Suppressor macrophage treated with lipopolysaccharide for 1 hour (primary cell): ENCODE measurements around the gene GNG3.
"Not testable (repeated sequence)": the region's sequence is repeated elsewhere in the genome, so short reads cannot be mapped to it uniquely, and the experiment has no call there.

Source experiments
- DNase-seq, 3 donors: peaks; one replicate each; pipeline ENCODE4 v3.0.0-alpha.2; 2020 to 2022

Gene GNG3

DNA sequence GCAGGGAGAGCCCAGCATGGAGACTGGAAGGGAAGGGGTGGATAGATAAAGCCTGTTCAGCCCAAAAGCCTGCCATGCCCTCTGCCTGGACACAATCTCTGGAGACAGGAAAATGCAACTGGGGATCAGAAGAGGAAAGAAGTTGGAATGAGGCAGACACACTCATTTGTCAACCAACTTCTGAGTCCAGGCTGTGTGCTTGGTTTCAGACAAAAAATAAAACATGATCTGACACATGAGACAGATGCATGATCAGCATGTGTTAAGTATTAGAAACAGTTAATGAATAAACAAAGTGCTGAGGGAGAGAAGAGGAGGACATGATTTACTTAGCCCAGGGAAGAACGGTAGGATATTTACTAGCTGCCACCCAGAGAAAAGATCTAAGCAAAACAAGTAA is 19.0 kb upstream of the GNG3 start:
- DNase-seq: no peak

DNA sequence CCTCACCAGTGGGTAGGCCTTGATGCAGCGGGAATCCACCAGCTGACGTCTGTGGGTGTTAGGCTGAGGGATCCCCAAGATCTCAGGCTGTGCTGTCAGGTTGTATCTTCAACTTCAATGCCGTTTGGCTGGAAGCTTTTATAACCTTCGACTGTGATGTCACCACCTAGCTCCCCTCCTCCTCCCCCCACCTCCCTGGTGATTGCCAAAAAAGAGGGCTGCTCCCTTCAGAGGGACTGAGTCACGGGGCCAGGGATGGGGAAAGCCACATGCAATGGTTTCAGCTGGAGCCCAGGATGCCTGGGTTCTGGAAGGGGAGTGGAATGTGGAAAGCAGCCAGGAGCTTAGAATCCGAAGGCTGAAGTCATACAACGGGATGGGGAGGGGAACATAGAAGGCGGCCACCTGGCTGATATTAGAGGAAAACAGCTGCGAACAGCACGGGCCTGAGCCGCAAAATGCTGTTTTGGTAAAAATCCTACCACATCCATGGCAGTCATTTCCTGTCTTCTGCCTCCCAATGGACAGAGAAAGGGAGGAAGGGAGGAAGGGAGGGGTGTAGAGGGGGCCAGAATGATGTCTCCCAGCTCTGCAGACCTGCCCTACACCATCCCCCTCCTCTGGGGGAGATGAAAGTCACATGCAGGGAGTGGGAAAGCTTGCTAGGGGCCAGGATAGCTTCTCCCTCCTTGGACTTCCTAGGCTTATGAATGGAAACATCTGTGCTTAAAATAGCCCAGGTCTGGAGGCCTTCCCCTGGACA is 17.9 kb upstream of the GNG3 start, which contains the start of gene LRRN4CL:
Gene LRRN4CL, minus strand, starts transcription at position 110 of the 763 bp plus-strand sequence. CDS start 1,022 bp downstream, outside the sequence.
- no peak for DNase-seq

DNA sequence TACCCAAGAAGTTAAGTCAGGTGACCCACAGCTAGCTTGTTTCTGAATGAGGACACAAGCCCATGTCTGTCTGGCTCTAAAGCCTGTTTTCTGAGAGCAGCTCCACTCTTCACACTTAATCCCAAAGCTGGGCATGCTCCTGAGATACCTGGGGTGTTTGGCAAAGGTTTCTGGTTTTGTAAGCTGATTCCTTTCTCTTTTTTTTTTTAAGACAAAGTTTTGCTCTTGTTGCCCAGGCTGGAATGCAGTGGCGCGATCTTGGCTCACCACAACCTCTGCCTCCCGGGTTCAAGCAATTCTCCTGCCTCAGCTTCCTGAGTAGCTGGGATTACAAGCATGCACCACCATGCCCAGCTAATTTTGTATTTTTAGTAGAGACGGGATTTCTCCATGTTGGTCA is 13.9 kb upstream of the GNG3 start:
- DNase-seq: not testable (repeated sequence)

DNA sequence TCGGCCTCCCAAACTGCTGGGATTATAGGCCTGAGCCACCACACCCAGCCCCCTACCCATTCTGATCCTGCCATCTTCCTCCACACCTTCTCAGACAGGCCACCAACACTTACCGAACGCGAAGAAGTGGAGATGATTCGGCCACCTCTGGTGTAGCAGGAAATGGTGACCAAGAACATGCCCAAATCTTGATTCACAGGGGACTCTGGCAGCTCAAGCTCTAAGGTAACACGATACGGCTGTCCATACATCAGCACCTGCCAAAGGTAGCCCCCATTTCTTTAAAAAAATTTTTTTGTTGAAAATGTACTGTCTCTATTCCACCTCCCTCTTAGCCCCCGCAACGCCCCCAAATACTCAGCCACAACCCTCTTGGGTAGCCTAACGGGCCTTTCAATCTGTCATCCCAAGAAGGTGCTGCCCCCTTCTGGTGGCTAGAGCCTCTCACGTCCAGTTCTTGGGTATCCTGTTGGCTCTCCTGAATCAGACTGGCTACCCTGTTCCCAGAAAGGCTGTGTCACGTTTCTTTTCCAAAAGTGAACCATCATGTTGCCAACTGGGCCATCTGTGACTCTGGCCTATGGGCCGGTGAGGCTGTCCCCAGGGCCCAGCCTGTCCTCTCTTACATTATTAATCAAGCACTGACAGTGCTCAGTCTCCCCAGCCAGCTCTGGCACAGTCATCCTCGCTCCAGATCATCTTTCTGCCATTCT is 12.9 kb upstream of the GNG3 start:
- peak; percentile 88 to 93 (median 90) for DNase-seq

DNA sequence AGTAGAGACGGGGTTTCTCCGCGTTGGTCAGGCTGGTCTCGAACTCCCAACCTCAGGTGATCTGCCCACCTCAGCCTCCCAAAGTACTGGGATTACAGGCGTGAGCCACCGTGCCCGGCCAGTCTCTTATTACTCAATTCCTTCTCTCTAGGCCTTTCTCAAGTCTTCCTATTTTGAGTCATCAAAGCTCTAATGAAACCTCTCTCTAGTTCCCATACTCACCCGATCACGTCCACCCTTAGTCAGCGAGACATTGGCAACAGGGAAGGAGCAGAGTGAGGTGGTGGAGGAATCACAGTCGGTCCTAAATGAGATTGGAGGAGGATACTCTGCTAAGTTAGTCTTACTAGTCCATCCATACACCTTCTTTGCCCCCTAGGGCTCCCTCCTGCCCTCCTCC is 5.2 kb upstream of the GNG3 start:
- DNase-seq: peak; percentile 85 to 95 (median 93)

DNA sequence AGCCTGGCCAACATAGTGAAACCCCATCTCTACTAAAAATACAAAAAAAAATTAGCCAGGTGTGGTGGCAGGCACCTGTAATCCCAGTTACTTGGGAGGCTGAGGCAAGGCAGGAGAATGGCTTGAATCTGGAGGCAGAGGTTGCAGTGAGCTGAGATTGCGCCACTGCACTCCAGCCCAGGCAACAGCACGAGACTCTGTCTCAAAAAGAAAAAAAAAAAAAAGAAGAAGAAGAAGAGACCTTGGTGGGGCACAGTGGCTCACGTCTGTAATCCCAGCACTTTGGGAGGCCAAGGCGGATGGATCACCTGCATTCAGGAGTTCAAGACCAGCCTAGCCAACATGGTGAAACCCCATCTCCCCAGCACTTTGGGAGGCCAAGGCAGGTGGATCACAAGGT is 3.6 kb upstream of the GNG3 start:
- peak; percentile 19 to 38 (median 28) for DNase-seq

DNA sequence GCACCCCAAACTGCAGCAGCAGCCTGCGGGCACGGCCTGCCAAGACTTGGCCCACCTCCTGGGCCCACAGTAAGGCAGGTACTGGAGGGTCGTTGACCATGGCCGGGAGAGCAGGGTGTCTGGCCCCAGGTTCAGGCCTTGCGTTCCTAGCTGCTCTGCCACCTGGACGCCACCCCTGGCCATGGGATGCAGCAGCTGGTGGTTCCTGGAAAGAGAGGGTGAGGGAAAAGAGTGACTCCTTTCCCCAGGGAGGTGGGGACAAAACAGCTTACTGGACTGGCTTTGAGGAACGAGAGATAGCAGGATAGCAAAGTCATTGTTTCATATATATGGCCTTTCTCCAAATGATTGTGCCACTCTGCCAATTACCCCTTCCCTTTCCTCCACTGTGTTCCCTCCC is 2.1 kb upstream of the GNG3 start:
- no peak for DNase-seq

DNA sequence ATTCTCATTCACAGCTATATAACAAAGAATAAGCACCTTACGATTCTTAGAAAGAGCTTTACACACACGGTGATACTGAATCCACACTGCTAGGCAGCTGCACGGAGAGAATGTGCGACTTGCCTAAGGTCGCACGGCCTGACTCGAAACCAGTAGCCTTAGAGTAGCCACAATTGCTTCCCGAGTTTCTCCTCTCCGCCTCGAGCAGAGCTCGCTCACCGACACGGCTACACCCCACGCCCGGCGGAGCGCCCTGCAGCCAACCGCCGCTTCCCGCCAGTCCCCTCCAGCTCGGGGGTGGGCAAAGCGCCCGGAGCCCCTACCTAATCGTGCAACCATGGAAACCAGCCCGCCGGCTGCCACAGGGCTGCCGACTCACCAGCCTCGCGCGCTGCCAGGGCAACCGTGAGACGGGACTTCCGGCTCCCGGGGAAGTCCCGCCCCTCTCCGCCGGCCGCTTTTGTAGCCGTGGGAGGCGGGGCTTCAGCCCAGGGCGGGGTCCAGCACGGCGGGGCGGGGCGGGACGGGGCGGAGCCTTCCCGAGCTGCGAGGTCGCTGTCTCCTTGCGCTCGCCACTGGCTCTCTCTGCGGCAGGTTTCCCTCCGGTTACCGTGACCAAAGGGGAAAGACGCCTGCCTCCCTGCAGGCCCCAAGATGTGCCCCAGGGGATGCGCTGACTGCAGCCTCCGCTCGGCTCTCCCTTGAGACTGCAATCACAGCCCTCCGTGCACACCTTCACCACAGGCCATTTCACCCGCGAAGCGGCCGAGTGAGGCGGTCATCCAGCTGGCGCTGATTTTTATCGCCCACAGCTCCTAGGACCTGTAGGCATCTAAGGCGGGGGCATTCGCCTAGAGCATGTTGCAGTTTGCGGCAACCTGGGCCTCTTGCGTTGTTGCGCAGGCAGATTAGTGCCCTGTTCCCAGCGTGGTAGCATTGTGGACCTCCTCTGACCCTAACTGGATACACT is 1.3 kb upstream of the GNG3 start:
- DNase-seq: peak; percentile 96 to 99 (median 98)

DNA sequence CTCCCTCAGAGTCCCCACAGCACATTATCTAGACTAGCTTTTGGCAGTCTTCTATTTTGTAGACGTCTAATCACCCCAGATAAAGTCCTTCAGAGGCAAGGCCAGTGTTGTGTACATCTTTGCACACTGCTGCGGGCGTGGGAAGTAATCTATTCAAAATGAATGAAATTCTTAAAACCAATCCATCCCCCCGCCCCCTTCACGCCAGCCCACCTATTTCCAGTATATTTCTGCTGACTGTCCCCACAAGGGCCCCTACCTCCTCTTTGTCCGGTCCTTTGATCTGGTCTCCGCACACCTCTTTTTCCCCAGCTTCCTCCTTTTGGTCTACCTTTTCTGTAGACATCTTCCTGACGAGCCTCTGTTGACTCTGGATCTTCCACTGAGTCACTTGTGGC is 627 bp upstream of the GNG3 start:
- DNase-seq: no peak

DNA sequence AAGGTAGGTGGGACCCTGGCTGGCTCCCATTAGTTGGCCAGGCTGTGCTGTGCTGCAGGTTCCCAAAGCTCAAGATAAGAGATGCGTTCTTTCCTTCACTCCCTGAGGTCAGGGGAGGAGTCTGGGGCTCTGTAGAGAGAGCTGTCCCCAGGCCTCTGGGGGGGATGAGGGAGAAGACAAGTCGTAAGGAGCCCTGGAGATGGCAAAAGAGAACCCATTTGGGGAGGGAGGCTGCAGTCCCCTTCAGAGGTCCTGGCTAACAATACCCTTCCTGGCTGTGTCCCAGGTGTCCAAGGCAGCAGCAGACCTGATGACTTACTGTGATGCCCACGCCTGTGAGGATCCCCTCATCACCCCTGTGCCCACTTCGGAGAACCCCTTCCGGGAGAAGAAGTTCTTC is 916 bp downstream of the GNG3 start:
- DNase-seq: no peak

DNA sequence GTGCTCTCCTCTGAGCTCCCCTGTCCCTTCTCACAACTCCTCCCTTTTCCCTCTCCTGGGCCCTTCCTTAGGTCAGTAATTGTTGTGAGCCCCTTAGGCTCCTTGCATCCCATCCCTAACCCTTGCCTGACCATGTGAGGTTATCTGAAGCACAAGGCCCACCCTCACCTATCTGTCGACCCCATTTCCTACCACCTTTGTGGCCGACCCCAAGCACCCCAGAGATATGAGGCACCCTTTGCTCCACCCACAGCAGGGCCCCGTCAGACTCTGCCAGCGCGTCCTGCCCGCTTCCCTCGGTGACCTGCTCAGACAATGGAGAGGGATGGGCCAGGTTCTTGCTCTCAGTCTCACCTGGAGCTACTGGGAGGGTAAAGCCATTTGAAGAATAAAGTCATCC is 1.3 kb downstream of the GNG3 start:
- DNase-seq: no peak

DNA sequence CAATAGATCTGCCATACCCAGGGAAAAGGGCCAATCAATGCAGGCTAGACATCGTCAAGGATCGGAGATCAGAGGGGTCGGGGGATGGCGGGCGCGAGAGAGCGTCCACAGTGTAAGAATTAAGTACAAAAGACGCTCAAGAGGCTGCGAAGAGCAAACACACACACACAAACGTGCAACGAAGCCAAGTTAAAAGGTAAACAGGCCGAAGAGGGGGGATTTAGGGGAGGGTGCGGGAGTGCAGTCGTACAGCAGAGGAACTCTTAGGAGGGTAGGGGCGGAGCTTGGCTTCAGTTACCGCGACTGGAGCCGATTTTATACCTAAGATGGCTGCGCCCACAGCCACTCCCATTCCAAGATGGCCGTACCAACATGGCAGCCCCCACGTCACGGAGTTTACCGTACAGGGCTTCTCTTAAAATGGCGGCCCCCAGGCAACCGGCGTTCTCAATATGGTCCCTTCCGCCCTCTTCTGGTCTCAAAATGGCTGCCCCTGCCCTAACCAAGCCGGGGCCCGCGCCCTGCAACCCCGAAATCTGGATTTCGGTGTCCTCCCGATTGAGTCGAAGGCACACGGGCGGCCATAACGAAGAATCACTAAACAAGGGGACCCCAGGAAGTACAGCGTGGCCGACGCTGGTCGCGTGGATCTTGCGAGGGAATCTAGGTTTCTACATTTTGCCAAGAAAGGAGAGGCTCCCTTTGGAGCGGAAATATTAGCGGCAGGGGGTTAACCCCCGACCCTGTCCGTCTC is 1.9 kb downstream of the GNG3 start:
- DNase-seq: peak; percentile 98 to 99 (median 98)

DNA sequence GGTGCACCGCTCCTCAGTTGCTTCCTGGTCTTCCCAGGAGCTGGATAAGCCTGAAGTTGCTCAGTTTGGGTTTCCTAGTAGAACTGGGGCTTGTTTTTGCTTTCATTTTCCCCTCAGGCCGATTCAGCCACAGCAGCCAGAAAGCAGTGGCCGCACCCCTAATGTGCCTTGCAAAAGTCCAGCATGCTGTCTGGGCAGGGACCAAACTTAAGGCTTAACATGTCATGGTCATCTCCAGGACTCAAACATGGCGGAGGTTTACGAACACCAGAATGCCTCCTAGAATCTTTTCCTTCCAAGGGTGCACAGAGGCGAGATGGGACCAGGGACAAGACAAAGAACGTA is 2.5 kb downstream of the GNG3 start:
- peak; percentile 47 to 74 (median 69) for DNase-seq

DNA sequence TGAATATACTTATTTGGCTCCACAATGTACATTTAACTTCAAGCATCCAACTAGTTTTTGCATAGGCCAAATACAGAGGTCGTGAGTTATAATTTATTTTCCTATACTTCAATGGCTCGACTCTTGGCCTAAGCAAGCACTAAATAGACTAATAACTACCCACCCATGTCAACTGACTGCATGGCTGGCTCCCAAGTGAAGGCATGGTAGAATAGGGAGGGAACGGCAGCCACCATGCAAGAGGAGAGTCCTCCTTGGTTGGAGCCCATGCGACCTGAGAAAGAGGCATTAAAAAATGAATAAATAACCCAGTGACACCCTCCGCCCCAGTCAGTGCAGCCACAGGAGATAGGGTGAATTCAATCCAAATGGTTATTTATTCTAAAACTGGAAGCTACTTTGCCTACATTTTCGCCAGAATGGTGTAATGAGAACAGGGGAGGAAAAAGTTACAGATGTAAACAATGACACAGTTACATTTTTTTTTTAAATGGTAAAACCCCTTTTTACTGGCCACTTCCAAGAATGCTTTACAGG is 4.9 kb downstream of the GNG3 start:
- no peak for DNase-seq

DNA sequence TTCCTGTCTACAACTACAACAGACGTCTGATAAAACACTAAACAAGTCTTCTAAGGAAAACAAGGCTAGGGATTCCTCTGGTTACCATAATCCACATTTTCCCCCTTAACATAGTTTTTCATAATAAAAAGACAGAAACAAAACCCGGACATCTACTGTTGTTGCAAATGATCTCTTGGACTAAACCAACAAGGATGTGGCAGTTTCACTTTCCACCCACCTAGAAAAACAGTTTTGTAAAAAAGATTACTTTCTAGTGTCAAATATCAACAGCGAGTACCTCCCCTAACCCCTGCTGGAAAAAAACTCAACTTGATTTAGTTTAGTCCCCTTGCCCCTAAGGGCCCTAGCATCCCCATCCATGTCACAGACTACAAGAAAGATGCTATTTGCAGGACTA is 5.4 kb downstream of the GNG3 start:
- no peak for DNase-seq

DNA sequence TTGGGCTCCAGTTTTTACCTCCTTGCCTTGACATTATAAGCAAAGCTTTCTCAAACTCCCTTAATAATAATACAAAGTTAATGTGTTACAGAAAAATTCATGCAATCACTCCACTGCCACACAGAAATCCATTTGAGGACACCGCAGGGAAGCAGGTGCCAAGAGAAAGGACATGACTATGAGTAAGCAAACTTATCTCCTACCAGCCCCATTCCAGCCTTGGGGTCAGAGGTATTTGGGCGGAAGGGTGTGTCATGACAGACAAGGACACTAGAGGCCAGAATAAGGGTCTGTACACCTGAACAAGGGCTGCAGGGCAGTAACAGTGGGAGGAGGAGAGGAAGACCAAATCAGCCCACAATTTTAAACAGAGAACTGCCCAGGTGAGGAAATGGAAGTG is 5.9 kb downstream of the GNG3 start:
- DNase-seq: no peak

DNA sequence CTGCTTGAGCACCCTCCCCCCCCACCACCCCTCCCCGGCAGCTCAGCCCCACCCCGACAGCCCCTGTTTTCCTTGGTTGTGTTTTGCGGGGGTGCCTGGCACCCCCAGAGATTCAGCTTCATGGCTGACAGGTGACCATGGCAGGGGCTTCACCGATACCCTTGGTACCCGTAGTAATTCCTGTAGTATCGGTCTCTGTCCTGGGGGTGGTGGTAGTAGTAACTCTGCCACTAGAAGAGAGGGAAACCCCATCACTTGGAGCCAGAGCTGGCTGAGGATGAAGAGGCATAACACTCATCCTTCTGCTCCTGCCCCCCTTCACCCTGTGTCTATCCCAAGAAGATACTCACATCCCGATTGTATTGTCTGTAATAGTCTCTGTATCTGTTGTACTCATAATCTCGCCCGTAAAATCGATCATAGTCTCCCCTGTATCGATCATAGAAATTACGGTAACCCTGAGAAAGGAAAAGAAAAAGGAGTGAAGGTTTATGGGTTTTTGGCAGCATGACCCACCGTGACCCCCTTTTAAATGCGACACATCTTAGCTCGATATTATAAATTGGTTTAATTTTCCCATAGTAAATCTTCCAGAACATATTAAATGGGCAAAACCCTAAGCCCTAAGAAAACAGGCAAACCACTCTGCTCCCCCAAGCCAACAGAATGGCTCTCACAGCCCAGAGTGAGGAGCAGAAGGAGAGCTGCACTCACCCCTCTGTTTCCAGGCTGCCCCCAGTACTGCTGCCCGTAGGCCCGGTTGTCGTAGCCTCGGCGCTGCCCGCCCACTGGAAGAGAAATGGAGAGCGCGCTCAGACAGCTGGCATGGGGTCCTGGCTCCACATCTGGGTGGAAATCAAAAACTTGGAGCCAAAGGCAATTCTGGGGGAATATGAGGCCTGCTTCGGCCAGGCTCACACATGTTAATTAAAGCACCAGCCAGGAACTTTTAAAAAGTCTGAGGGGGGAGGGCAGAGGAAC is 8.0 kb downstream of the GNG3 start:
- no peak for DNase-seq

DNA sequence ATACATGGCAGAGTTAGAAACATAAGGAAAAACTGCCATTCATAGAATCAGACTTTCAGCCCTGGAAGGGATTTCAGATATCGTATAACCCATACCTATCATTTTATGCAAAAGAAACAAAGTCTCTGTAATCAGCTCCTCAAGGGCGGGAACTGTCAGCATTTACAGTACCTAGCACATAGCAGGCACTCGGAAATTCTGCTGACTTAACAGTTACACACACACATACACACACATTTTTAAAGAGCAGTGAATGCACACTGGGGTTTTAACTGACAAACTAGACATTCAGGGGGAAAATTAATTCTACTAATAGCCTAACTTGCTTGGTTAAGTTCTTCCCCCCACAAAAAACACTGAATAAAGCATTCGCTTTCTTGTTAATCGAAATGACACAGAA is 8.7 kb downstream of the GNG3 start:
- no peak for DNase-seq

DNA sequence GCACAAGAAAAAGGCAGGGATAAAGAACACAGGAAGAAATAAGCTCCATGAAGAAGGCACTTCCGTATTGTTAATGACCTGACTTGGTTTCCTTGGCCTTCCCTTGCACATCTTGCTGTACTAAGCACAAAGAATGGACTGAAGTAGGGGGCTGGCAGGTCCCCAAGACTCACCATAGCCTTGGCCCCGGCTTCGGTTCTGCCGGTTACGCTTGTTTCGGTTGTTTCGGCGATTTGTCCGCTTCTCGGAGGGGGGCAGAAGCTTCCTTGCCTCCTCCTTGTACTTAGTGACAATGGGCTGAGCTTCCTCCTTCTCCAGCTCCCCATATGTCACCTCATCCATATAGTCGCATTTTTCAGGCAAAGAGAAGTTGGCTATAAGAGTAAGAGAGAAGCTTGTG is 9.3 kb downstream of the GNG3 start:
- DNase-seq: no peak

DNA sequence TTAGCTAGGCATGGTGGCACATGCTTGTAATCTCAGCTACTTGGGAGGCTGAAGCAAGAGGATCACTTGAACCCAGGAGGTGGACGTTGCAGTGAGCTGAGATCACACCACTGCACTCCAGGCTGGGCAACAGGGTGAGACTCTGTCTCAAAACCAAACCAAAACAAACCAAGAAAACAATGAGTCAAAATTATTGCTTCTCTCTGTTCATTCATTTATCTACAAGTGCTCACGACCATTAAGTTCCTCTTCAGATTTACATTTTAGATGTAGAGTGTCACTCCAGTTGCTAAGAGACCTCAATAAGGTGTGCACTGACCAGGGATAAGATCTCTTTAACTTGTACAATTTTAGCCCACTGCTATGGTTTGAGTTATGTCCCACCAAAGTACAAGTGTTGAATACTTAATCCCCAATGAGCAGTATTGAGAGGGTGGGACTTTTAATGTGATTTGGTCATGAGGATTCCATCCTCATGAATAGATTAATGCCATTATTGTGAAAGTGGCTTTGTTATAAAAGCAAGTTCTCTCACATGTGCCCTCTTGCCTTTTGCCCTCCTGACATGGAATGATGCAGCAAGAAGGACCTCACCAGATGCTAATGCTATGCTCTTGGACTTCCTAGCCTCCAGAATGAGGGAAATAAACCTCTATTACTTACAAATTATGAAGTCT is 12.0 kb downstream of the GNG3 start:
- no peak for DNase-seq
